ENCODE measurements around the gene DNAL4.
A peak's percentile ranks its signal among the peaks of the same experiment; 100 is the strongest.

The DNAL4 gene

DNA sequence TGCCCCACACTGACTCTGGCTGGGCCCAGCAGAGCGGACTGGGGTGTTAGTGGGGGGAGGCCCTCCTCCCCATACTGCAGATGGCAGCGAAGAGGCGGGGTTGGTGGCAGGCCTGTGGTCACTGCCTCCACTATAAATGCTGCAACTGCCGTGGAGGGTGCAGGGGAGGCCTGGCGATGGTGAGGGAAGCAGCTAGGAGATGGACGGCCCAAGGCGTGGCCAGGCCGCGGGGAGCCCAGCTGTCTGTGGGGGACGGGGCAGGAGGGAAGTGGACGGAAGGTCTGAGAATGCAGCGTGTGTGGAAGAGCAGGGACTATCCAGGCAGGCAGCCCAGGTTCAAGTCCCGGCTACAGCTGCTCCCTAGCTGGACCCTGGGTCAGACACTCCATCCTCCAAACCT lies 18.3 kb downstream of the DNAL4 start:
- ChIA-PET CTCF (no interaction called here), POLR2A (ENCODE audit: low non-redundant PET) (no interaction called here)
- peak overlapping the region; percentile 50 for H3K27ac ChIP-seq

GRCh38 chr22:38774496-38775166 lies 19.3 kb downstream of the DNAL4 start:
- TF ChIP-seq, protein P1, sequence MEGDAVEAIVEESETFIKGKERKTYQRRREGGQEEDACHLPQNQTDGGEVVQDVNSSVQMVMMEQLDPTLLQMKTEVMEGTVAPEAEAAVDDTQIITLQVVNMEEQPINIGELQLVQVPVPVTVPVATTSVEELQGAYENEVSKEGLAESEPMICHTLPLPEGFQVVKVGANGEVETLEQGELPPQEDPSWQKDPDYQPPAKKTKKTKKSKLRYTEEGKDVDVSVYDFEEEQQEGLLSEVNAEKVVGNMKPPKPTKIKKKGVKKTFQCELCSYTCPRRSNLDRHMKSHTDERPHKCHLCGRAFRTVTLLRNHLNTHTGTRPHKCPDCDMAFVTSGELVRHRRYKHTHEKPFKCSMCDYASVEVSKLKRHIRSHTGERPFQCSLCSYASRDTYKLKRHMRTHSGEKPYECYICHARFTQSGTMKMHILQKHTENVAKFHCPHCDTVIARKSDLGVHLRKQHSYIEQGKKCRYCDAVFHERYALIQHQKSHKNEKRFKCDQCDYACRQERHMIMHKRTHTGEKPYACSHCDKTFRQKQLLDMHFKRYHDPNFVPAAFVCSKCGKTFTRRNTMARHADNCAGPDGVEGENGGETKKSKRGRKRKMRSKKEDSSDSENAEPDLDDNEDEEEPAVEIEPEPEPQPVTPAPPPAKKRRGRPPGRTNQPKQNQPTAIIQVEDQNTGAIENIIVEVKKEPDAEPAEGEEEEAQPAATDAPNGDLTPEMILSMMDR (conservative IDR thresholded peaks at IDR 0.05; ENCODE audit: low read depth): no peak
- no peak for DNase-seq (ENCODE audit: low spot score)
- peak overlapping the region; percentile 50 for H3K27ac ChIP-seq
- ChIA-PET POLR2A (ENCODE audit: low non-redundant PET) (no interaction called here), CTCF (interaction anchor here (0.7 kb wide), 1 partner anchor 725 kb away, joined by 3 read pairs; no protein-coding TSS in a partner anchor)

More for the DNA sequence above, 18.3 kb downstream of the DNAL4 start:
- no peak for DNase-seq (ENCODE audit: low spot score)
- TF ChIP-seq, protein P1 (conservative IDR thresholded peaks at IDR 0.05; ENCODE audit: low read depth): no peak

GRCh38 chr22:38773363-38773946 lies 20.5 kb downstream of the DNAL4 start:
- TF ChIP-seq, protein P1 (conservative IDR thresholded peaks at IDR 0.05; ENCODE audit: low read depth): no peak
- CTCF ChIA-PET: no interaction called here
- POLR2A ChIA-PET (ENCODE audit: low non-redundant PET): no interaction called here
- no peak for DNase-seq (ENCODE audit: low spot score)
- H3K27ac ChIP-seq: no peak overlapping the region

GRCh38 chr22:38772623-38772873 lies 21.4 kb downstream of the DNAL4 start:
- DNase-seq (ENCODE audit: low spot score): no peak
- TF ChIP-seq, protein P1 (conservative IDR thresholded peaks at IDR 0.05; ENCODE audit: low read depth): no peak
- ChIA-PET POLR2A (ENCODE audit: low non-redundant PET) (no interaction called here), CTCF (no interaction called here)
- H3K27ac ChIP-seq: no peak overlapping the region

- no peak overlapping the region for H3K27ac ChIP-seq
- TF ChIP-seq, protein P1 (conservative IDR thresholded peaks at IDR 0.05; ENCODE audit: low read depth): no peak
- DNase-seq (ENCODE audit: low spot score): no peak
- CTCF ChIA-PET: interaction anchor here (0.6 kb wide), 1 partner anchor 246 kb away, joined by 3 read pairs; no protein-coding TSS in a partner anchor
- POLR2A ChIA-PET (ENCODE audit: low non-redundant PET): no interaction called here
These were observed 23.5 kb downstream of the DNAL4 start for GRCh38 chr22:38770257-38770949.

DNA sequence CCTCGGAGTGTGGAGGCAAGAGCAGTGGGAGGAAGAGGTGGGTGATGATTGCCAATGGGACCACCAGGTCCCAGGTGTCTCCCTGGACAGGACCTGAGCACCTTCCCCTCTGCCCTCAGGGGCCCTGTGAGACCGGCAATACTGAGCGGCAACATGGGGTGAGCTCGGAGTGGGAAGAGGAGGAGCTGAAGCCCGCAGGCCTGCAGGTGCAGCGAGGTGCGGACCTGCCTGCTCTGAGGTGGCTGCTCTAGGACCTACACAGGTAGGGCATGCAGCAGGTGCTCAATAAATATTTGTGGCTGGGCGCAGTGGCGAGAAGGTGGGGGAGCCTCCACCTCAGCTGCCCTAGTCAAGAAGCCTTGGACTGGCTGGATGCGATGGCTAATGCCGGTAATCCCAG lies 25.9 kb downstream of the DNAL4 start:
- ChIA-PET CTCF (interaction anchor here (0.5 to 3.1 kb wide), 2 partner anchors 101 to 285 kb away, joined by 4 to 11 read pairs; no protein-coding TSS in a partner anchor), POLR2A (ENCODE audit: low non-redundant PET) (no interaction called here)
- no peak for DNase-seq (ENCODE audit: low spot score)
- TF ChIP-seq, protein P1 (conservative IDR thresholded peaks at IDR 0.05; ENCODE audit: low read depth): no peak
- no peak overlapping the region for H3K27ac ChIP-seq
